Fibroblast of lung (primary cell): ENCODE measurements around the gene GSDMA.

Source experiments
- CTCF ChIP-seq, 2 donors: IDR thresholded peaks in 1 of 2; conservative IDR thresholded peaks in 1 of 2; 1 replicate in 1 of 2; 2 replicates in 1 of 2; pipeline ENCODE4 v1.5.1; 2011 to 2012; ENCODE audit warnings: low read length in 2 of 2, control low read depth in 1 of 2, inconsistent platforms in 1 of 2, low read depth in 1 of 2, mild to moderate bottlenecking in 1 of 2
- EZH2 ChIP-seq: IDR thresholded peaks from 2 replicates; pipeline ENCODE4 v1.5.1; 2012; ENCODE audit warnings: low read length, control low read depth, mild to moderate bottlenecking; ENCODE audit errors: missing control alignments

- no peak for TF ChIP-seq EZH2
- no peak for TF ChIP-seq CTCF (conservative IDR thresholded peaks at IDR 0.05 in 1 of 2, IDR thresholded peaks at IDR 0.05 in 1 of 2; ENCODE audit: low read depth in 1 of 2, low read length in 2 of 2)
These were observed 6.0 kb downstream of the GSDMA start for GRCh38 chr17:39968761-39969160.
